Measurements from ENCODE around the gene BAD.

The BAD gene

GRCh38 chr11:64258356-64258755 is 26.1 kb downstream of the BAD start:
- H3K4me2 ChIP-seq (ENCODE audit: low read length), result no peak overlapping the region
- no peak overlapping the region for H2BK12ac ChIP-seq (ENCODE audit: low read length)
- no peak overlapping the region for H4K91ac ChIP-seq (ENCODE audit: low read depth, low read length)
- H3K4me3 ChIP-seq (ENCODE audit: low read depth, low read length), result no peak overlapping the region
- H2BK120ac ChIP-seq (ENCODE audit: insufficient read depth, low read length, poor library complexity), result no peak overlapping the region
- H4K12ac ChIP-seq (ENCODE audit: low read depth, low read length), result no peak overlapping the region
- no peak overlapping the region for H3K4ac ChIP-seq (ENCODE audit: low read depth, low read length)
- H3K79me2 ChIP-seq (ENCODE audit: control insufficient read depth, insufficient read depth, low read length, poor library complexity), result no peaks in the 10 kb centered on the region
- peaks cover 10 to 13% of the 10 kb centered on the region in 2 experiments for H3K4me1 ChIP-seq (ENCODE audit: control insufficient read depth in 1 of 2, insufficient read depth in 2 of 2, low read length in 2 of 2)
- H2AFZ ChIP-seq (ENCODE audit: insufficient read depth, low read length, poor library complexity), result no peak overlapping the region
- peaks cover 75 to 78% of the 10 kb centered on the region in 2 experiments for H3K36me3 ChIP-seq (ENCODE audit: control insufficient read depth in 1 of 2, insufficient read depth in 2 of 2, low read length in 2 of 2)
- H3K27ac ChIP-seq (ENCODE audit: low read depth, low read length), result no peak overlapping the region
- no peak overlapping the region for H3K9ac ChIP-seq (ENCODE audit: low read length)
- H3K14ac ChIP-seq (ENCODE audit: low read length), result no peak overlapping the region
- no peak overlapping the region for H3K18ac ChIP-seq (ENCODE audit: low read length)
- no peak overlapping the region for H2BK5ac ChIP-seq (ENCODE audit: low read depth, low read length, poor library complexity)
- H3K9me3 ChIP-seq (ENCODE audit: insufficient read depth, low read depth, low read length), result peaks cover 4% of the 10 kb centered on the region
- peaks cover 7% of the 10 kb centered on the region for H3K79me1 ChIP-seq (ENCODE audit: low read length)
- no peak for DNase-seq
- no peak overlapping the region for H2AK5ac ChIP-seq (ENCODE audit: low read length)
- no peaks in the 10 kb centered on the region for H3K27me3 ChIP-seq (ENCODE audit: insufficient read depth, low read length)
- H3K23ac ChIP-seq (ENCODE audit: low read length), result no peak overlapping the region
- H4K8ac ChIP-seq (ENCODE audit: low read depth, low read length), result no peak overlapping the region
- no CpG with 5 or more reads among the region's 24 CpGs for WGBS (ENCODE audit: extremely low coverage, insufficient coverage, insufficient read length)

- H4K12ac ChIP-seq (ENCODE audit: low read depth, low read length), result no peak overlapping the region
- no peak overlapping the region for H4K91ac ChIP-seq (ENCODE audit: low read depth, low read length)
- H3K4me3 ChIP-seq (ENCODE audit: low read depth, low read length), result no peak overlapping the region
- H3K4me2 ChIP-seq (ENCODE audit: low read length), result no peak overlapping the region
- no peak overlapping the region for H3K23ac ChIP-seq (ENCODE audit: low read length)
- peaks cover 2% of the 10 kb centered on the region for H3K9me3 ChIP-seq (ENCODE audit: insufficient read depth, low read depth, low read length)
- no peak overlapping the region for H3K27ac ChIP-seq (ENCODE audit: low read depth, low read length)
- DNase-seq, result no peak
- peaks cover 9% of the 10 kb centered on the region for H3K79me1 ChIP-seq (ENCODE audit: low read length)
- H4K8ac ChIP-seq (ENCODE audit: low read depth, low read length), result no peak overlapping the region
- WGBS (ENCODE audit: extremely low coverage, insufficient coverage, insufficient read length), result no CpG with 5 or more reads among the region's 15 CpGs
- no peak overlapping the region for H3K18ac ChIP-seq (ENCODE audit: low read length)
- H2AK5ac ChIP-seq (ENCODE audit: low read length), result no peak overlapping the region
- no peak overlapping the region for H3K4ac ChIP-seq (ENCODE audit: low read depth, low read length)
- H3K9ac ChIP-seq (ENCODE audit: low read length), result no peak overlapping the region
- no peak overlapping the region for H2AFZ ChIP-seq (ENCODE audit: insufficient read depth, low read length, poor library complexity)
- H2BK5ac ChIP-seq (ENCODE audit: low read depth, low read length, poor library complexity), result no peak overlapping the region
- no peak overlapping the region for H3K14ac ChIP-seq (ENCODE audit: low read length)
- no peak overlapping the region for H2BK12ac ChIP-seq (ENCODE audit: low read length)
- no peak overlapping the region for H2BK120ac ChIP-seq (ENCODE audit: insufficient read depth, low read length, poor library complexity)
- no peaks in the 10 kb centered on the region for H3K27me3 ChIP-seq (ENCODE audit: insufficient read depth, low read length)
- H3K36me3 ChIP-seq (ENCODE audit: control insufficient read depth in 1 of 2, insufficient read depth in 2 of 2, low read length in 2 of 2), result peaks cover 57 to 63% of the 10 kb centered on the region in 2 experiments
- H3K4me1 ChIP-seq (ENCODE audit: control insufficient read depth in 1 of 2, insufficient read depth in 2 of 2, low read length in 2 of 2), result peaks cover 4 to 5% of the 10 kb centered on the region in 2 experiments
- peaks cover 9% of the 10 kb centered on the region for H3K79me2 ChIP-seq (ENCODE audit: control insufficient read depth, insufficient read depth, low read length, poor library complexity)
These were observed 28.2 kb downstream of the BAD start for GRCh38 chr11:64256300-64256699.

- no peak overlapping the region for H2AK5ac ChIP-seq (ENCODE audit: low read length)
- H3K4ac ChIP-seq (ENCODE audit: low read depth, low read length), result no peak overlapping the region
- H3K9me3 ChIP-seq (ENCODE audit: insufficient read depth, low read depth, low read length), result peaks cover 2% of the 10 kb centered on the region
- H3K9ac ChIP-seq (ENCODE audit: low read length), result no peak overlapping the region
- no peak overlapping the region for H3K14ac ChIP-seq (ENCODE audit: low read length)
- H2BK12ac ChIP-seq (ENCODE audit: low read length), result no peak overlapping the region
- no peak overlapping the region for H3K27ac ChIP-seq (ENCODE audit: low read depth, low read length)
- H3K79me1 ChIP-seq (ENCODE audit: low read length), result peaks cover 15% of the 10 kb centered on the region
- no peak overlapping the region for H2AFZ ChIP-seq (ENCODE audit: insufficient read depth, low read length, poor library complexity)
- no peak overlapping the region for H4K12ac ChIP-seq (ENCODE audit: low read depth, low read length)
- H3K79me2 ChIP-seq (ENCODE audit: control insufficient read depth, insufficient read depth, low read length, poor library complexity), result peaks cover 9% of the 10 kb centered on the region
- H3K18ac ChIP-seq (ENCODE audit: low read length), result no peak overlapping the region
- no peaks in the 10 kb centered on the region for H3K27me3 ChIP-seq (ENCODE audit: insufficient read depth, low read length)
- peaks cover 54 to 59% of the 10 kb centered on the region in 2 experiments for H3K36me3 ChIP-seq (ENCODE audit: control insufficient read depth in 1 of 2, insufficient read depth in 2 of 2, low read length in 2 of 2)
- no peak overlapping the region for H3K4me3 ChIP-seq (ENCODE audit: low read depth, low read length)
- H2BK120ac ChIP-seq (ENCODE audit: insufficient read depth, low read length, poor library complexity), result no peak overlapping the region
- H3K4me1 ChIP-seq (ENCODE audit: control insufficient read depth in 1 of 2, insufficient read depth in 2 of 2, low read length in 2 of 2), result peaks cover 8 to 12% of the 10 kb centered on the region in 2 experiments
- no peak for DNase-seq
- no CpG with 5 or more reads among the region's 35 CpGs for WGBS (ENCODE audit: extremely low coverage, insufficient coverage, insufficient read length)
- no peak overlapping the region for H4K91ac ChIP-seq (ENCODE audit: low read depth, low read length)
- no peak overlapping the region for H3K4me2 ChIP-seq (ENCODE audit: low read length)
- no peak overlapping the region for H4K8ac ChIP-seq (ENCODE audit: low read depth, low read length)
- no peak overlapping the region for H2BK5ac ChIP-seq (ENCODE audit: low read depth, low read length, poor library complexity)
- no peak overlapping the region for H3K23ac ChIP-seq (ENCODE audit: low read length)
These were observed 29.0 kb downstream of the BAD start for GRCh38 chr11:64255135-64256128.

GRCh38 chr11:64254326-64254725 is 30.1 kb downstream of the BAD start:
- no CpG with 5 or more reads among the region's 7 CpGs for WGBS (ENCODE audit: extremely low coverage, insufficient coverage, insufficient read length)
- no peak overlapping the region for H2AK5ac ChIP-seq (ENCODE audit: low read length)

More at GRCh38 chr11:64254326-64254725, 30.1 kb downstream of the BAD start:
- no peak overlapping the region for H2AFZ ChIP-seq (ENCODE audit: insufficient read depth, low read length, poor library complexity)
- no peak overlapping the region for H4K12ac ChIP-seq (ENCODE audit: low read depth, low read length)
- no peak overlapping the region for H3K23ac ChIP-seq (ENCODE audit: low read length)
- H3K36me3 ChIP-seq (ENCODE audit: control insufficient read depth in 1 of 2, insufficient read depth in 2 of 2, low read length in 2 of 2), result peaks cover 43 to 48% of the 10 kb centered on the region in 2 experiments
- H4K8ac ChIP-seq (ENCODE audit: low read depth, low read length), result no peak overlapping the region
- no peaks in the 10 kb centered on the region for H3K27me3 ChIP-seq (ENCODE audit: insufficient read depth, low read length)
- no peak for DNase-seq
- H2BK12ac ChIP-seq (ENCODE audit: low read length), result no peak overlapping the region
- H2BK5ac ChIP-seq (ENCODE audit: low read depth, low read length, poor library complexity), result no peak overlapping the region
- H3K14ac ChIP-seq (ENCODE audit: low read length), result no peak overlapping the region
- no peak overlapping the region for H4K91ac ChIP-seq (ENCODE audit: low read depth, low read length)
- H2BK120ac ChIP-seq (ENCODE audit: insufficient read depth, low read length, poor library complexity), result no peak overlapping the region
- H3K18ac ChIP-seq (ENCODE audit: low read length), result no peak overlapping the region
- no peak overlapping the region for H3K27ac ChIP-seq (ENCODE audit: low read depth, low read length)
- H3K4ac ChIP-seq (ENCODE audit: low read depth, low read length), result no peak overlapping the region
- H3K9ac ChIP-seq (ENCODE audit: low read length), result no peak overlapping the region
- peaks cover 9% of the 10 kb centered on the region for H3K79me2 ChIP-seq (ENCODE audit: control insufficient read depth, insufficient read depth, low read length, poor library complexity)
- H3K4me2 ChIP-seq (ENCODE audit: low read length), result no peak overlapping the region
- no peak overlapping the region for H3K4me3 ChIP-seq (ENCODE audit: low read depth, low read length)
- H3K79me1 ChIP-seq (ENCODE audit: low read length), result peaks cover 15% of the 10 kb centered on the region
- H3K4me1 ChIP-seq (ENCODE audit: control insufficient read depth in 1 of 2, insufficient read depth in 2 of 2, low read length in 2 of 2), result peaks cover 8 to 12% of the 10 kb centered on the region in 2 experiments
- H3K9me3 ChIP-seq (ENCODE audit: insufficient read depth, low read depth, low read length), result peaks cover 2% of the 10 kb centered on the region

All from trophoblast cell (in vitro differentiated cells and primary cell).